ENCODE data around the gene HOTAIR.

HOTAIR gene

DNA sequence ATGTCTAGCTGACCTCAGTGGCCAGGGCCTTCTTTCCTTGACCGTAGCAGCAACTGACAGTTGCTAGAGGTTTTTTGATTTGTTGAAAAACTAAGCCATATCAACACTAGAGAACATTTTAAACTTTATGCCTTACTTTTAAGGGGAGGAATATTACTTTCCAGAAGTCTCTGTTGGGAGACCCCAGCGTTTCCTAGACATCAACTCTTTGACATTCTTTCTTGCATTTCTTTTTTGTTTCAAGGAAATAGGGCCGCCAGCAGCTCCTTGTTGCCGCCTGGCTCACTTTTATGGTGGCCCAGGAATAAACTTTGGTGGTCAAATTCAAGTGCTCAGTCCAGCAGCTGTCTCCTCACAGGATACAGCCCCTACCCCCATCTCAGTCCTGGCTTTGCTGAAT, 4.3 kb downstream of the HOTAIR start:
- TF ChIP-seq, protein P1, sequence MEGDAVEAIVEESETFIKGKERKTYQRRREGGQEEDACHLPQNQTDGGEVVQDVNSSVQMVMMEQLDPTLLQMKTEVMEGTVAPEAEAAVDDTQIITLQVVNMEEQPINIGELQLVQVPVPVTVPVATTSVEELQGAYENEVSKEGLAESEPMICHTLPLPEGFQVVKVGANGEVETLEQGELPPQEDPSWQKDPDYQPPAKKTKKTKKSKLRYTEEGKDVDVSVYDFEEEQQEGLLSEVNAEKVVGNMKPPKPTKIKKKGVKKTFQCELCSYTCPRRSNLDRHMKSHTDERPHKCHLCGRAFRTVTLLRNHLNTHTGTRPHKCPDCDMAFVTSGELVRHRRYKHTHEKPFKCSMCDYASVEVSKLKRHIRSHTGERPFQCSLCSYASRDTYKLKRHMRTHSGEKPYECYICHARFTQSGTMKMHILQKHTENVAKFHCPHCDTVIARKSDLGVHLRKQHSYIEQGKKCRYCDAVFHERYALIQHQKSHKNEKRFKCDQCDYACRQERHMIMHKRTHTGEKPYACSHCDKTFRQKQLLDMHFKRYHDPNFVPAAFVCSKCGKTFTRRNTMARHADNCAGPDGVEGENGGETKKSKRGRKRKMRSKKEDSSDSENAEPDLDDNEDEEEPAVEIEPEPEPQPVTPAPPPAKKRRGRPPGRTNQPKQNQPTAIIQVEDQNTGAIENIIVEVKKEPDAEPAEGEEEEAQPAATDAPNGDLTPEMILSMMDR (conservative IDR thresholded peaks at IDR 0.05): no peak

DNA sequence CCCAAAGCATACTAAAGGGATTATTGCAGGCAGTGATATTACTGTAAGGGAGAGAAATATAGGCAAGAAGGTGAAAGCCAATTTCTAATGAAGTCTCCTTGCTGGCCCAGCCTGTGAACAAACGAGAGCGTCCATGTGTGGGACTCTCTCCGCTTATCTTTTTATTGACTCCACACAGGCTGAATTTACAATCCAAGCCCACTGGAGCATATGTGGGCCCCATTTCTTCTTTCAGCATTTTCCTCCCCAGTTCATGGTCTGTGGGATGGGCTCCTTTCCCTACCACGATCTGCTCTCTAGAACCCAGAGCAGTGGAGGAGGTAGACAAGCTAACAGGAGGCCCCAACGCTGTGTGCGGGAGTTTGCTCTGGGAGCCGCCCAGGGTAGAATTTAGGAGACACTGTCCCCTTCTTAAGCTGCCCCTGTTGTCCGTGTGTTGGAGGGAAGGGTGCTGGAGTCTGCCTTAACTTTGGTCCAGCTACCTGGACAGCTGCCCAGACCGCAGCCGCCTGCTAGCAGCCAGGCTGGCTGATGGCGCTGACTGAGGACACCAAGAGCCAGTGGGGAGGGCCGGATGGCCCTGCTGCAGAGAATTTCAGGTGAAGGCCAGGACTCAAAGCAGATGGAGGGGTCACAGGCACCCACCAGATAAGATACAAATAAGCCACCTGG, 5.0 kb downstream of the HOTAIR start:
- TF ChIP-seq, protein P1 (conservative IDR thresholded peaks at IDR 0.05): no peak
- no peak overlapping the region for H3K27ac ChIP-seq

More for the DNA sequence above, 4.3 kb downstream of the HOTAIR start:
- H3K27ac ChIP-seq: no peak overlapping the region

DNA sequence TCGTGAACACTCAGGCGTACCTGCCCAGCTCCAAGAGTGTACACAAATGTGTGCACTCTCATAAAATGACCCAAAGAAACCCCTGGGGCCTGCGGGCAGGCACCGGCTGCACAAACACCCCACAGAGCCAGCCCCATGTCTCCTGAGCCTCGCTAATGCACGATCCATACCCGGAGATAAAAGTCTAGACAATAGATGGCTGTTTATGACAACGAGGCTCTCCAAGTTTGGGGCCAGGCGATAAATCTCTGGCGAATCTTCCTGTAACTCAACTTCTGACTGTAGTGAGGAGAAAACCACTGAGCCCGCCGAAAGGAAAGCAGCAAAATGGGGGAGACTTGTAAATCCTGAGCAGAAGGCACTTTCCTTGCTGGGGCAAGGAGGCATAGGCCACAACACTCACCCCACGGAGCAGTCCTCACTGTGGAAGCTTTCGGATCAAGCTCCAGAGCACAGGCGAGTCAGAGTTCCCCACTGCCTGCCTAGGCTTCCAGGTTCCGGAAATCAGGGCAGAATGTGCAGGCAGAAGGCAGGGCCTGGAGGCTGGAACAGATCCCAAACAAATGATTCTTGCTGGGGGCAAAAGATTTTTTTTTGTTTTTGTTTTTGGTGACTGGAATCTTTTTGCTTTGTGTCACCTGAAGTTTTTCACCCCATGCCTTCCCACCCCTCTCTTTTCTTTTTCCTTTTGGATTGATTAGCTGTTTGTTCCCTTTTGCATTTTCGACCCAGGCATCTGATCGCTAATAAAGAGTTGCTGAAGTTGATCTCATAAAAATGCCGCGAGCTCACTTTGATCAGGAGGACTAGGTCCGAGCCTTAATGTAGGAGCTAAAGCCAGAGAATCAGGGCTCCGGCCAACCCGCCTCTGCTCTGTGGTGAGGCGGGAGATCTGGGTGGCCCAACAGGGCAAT, 6.3 kb downstream of the HOTAIR start:
- TF ChIP-seq, protein P1 (conservative IDR thresholded peaks at IDR 0.05): no peak
- H3K27ac ChIP-seq: no peak overlapping the region

DNA sequence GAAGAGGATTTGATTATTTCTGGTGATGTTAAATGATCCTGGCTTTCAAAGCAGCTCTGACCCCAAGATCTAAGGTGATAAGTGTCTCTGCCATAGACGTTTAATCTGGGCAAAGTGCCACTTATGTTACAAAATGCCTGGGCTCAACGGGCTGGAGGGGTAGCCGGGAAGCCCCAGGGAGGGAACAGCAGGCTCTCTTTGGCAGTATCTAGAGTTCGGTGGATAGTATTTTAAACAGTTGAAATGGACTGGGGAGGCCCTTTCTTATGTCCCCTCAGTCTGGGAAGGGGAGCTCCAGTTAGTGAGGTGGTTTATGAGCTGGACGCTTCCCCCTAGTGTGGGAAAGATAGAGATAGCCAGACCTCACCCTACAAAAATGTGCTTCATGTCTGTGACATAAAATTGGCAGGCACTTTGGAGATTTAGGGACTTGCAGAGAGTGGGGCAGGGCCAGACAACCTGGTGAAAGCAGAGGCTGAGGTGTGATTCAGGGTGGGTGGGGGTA, 7.3 kb downstream of the HOTAIR start:
- H3K27ac ChIP-seq: no peak overlapping the region
- TF ChIP-seq, protein P1 (conservative IDR thresholded peaks at IDR 0.05): no peak

DNA sequence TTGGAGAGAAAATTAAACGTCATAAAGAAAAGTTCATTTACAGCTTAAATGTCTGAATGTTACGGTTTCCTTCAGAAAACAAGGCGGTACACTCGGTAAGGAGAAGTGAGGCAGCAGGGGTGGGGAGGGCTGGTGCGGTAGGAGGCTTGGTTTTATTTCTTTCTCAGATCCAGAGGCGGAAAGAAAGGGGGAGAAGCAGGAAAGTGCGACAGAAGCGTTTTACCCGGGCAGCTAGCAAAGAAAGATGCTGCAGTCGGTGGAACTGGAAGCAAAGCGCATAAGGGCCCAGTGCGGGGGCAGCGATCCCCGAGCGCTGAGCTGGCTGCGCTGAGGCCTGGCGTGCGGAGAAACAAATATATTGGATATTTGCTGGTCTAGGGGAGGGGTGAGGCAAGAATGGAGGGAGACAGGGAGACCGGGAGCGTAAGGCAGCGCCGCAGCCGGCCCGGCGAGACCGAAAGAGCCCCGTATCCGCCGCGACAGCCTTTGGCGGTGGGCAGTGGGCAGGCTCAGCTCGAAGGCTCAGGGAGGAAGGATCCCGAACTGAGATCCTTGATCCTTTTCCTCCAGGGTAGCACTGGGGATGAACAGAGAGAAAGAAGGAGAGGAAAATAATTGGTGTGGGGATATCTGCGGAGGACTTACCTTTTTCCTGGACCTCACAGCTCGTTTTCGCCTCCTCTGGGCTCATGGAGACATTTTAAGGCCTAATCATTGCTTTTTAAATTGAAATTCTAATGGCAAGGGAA, 8.2 kb downstream of the HOTAIR start:
- H3K27ac ChIP-seq: no peak overlapping the region
- TF ChIP-seq, protein P1 (conservative IDR thresholded peaks at IDR 0.05): no peak

DNA sequence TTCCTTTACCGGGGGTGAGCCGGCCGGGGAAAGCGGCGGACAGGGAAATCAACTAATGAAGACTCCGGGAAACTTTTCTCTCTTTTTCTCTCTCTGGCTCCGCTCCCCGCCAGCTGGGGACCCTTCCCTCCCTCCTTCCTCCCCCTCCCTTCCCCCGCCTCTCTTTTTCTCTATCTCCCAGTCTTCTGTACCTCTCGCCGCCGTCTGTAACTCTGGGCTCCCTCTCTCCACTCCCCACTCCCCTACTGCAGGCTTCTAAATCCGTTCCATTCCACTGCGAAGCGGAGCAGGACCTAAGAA, 8.7 kb downstream of the HOTAIR start:
- no peak overlapping the region for H3K27ac ChIP-seq
- TF ChIP-seq, protein P1 (conservative IDR thresholded peaks at IDR 0.05): no peak

All from VCaP (cell line).